DMS79 (cell line): ENCODE measurements around the gene UGCG.

ENCODE experiments used
- DNase-seq: peaks from one replicate; lab custom pipeline; 2025; lab: John Stamatoyannopoulos, UW

UGCG gene

GRCh38 chr9:111984086-111984802 lies 87.6 kb downstream of the UGCG start:
- no peak for DNase-seq
